ENCODE measurements around the gene SLC26A1. TPM values are rescaled to one million over a fixed set of nuclear protein-coding genes. Genes with fewer than 3 reads are reported as not detected.

Gene SLC26A1
- total RNA-seq, 1 experiment from 2014 or later: 0.85 TPM

DNA sequence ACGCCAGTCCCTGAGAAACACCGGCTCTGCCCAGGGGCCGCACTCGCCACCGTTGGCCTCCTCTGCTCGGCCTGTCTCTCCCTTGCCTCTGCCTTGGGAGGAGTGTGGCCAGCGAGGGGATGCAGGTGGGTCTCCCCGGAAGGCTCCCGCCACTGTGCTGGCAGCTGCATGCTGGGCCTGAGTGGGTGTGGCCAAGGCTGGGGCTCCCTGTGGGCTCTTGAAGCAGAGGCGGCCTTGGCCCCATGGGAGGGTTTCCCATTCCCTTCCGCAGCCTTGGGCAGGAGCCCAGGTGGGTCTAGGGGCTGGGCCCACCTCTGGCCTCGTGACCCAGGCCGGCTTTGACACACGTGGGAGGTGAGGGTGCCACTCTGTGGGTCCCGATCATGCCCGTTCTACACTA lies 37.4 kb upstream of the SLC26A1 start (continued):
- TF ChIP-seq HMGA2 (CRISPR knock-in tag; IDR thresholded peaks at IDR 0.05) (no peak), SP1 (CRISPR knock-in tag; conservative IDR thresholded peaks at IDR 0.05) (no peak), JAZF1 (CRISPR knock-in tag; IDR thresholded peaks at IDR 0.05) (no peak), ZBTB21 (CRISPR knock-in tag; IDR thresholded peaks at IDR 0.05; ENCODE audit: borderline replicate concordance) (no peak), CBFB (CRISPR knock-in tag; IDR thresholded peaks at IDR 0.05; ENCODE audit: low read depth) (no peak), NR2C2 (CRISPR knock-in tag; IDR thresholded peaks at IDR 0.05) (no peak), ZNF416 (CRISPR knock-in tag; IDR thresholded peaks at IDR 0.05) (no peak), FOXP1 (CRISPR knock-in tag; IDR thresholded peaks at IDR 0.05; ENCODE audit: borderline replicate concordance) (no peak), IRF2 (CRISPR knock-in tag; IDR thresholded peaks at IDR 0.05; ENCODE audit: borderline replicate concordance, low read depth) (no peak)
- TF ChIP-seq, protein P1, sequence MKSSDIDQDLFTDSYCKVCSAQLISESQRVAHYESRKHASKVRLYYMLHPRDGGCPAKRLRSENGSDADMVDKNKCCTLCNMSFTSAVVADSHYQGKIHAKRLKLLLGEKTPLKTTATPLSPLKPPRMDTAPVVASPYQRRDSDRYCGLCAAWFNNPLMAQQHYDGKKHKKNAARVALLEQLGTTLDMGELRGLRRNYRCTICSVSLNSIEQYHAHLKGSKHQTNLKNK (CRISPR knock-in tag; IDR thresholded peaks at IDR 0.05): no peak
- TF ChIP-seq, protein P2, sequence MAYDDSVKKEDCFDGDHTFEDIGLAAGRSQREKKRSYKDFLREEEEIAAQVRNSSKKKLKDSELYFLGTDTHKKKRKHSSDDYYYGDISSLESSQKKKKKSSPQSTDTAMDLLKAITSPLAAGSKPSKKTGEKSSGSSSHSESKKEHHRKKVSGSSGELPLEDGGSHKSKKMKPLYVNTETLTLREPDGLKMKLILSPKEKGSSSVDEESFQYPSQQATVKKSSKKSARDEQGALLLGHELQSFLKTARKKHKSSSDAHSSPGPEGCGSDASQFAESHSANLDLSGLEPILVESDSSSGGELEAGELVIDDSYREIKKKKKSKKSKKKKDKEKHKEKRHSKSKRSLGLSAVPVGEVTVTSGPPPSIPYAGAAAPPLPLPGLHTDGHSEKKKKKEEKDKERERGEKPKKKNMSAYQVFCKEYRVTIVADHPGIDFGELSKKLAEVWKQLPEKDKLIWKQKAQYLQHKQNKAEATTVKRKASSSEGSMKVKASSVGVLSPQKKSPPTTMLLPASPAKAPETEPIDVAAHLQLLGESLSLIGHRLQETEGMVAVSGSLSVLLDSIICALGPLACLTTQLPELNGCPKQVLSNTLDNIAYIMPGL (CRISPR knock-in tag; IDR thresholded peaks at IDR 0.05): no peak
- TF ChIP-seq, protein P3, sequence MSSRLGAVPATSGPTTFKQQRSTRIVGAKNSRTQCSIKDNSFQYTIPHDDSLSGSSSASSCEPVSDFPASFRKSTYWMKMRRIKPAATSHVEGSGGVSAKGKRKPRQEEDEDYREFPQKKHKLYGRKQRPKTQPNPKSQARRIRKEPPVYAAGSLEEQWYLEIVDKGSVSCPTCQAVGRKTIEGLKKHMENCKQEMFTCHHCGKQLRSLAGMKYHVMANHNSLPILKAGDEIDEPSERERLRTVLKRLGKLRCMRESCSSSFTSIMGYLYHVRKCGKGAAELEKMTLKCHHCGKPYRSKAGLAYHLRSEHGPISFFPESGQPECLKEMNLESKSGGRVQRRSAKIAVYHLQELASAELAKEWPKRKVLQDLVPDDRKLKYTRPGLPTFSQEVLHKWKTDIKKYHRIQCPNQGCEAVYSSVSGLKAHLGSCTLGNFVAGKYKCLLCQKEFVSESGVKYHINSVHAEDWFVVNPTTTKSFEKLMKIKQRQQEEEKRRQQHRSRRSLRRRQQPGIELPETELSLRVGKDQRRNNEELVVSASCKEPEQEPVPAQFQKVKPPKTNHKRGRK (CRISPR knock-in tag; IDR thresholded peaks at IDR 0.05; ENCODE audit: borderline replicate concordance): no peak

DNA sequence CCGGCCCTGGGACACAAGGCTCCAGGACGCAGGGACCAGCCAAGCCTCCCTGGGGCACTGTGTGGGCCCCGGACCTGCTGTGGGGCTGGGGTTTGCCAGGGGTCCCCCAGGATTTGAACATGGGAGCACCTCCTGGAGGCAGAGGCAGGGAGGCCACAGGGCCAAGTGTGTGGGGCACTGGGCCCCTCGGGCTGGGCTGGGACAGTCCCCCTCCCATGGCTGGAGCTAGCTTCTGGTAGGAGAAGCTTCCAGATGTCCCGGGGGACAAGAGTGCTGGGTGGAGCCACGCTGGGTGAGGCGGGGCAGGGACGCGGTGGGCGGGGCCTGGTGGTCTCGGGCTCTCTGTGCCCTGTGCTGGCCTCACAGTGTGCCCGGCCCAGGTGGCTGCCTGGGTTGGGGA lies 36.8 kb upstream of the SLC26A1 start:
- ChIA-PET POLR2A (no interaction called here), CTCF (interaction anchor here (1.2 kb wide), 1 partner anchor 20 kb away, joined by 3 read pairs; no protein-coding TSS in a partner anchor)
- H3K4me1 Mint-ChIP-seq: no peaks in the 10 kb centered on the region; the same call in 1 of the 2 replicates
- DNase-seq (ENCODE audit: low spot score) (peak; percentile 65), ATAC-seq (peak; percentile 74)
- no peak overlapping the region for H3K27ac Mint-ChIP-seq
- H3K36me3 Mint-ChIP-seq: peaks cover 12% of the 10 kb centered on the region
- no peaks in the 10 kb centered on the region for H3K27me3 Mint-ChIP-seq (ENCODE audit: low read depth)
- TF ChIP-seq, protein P4, sequence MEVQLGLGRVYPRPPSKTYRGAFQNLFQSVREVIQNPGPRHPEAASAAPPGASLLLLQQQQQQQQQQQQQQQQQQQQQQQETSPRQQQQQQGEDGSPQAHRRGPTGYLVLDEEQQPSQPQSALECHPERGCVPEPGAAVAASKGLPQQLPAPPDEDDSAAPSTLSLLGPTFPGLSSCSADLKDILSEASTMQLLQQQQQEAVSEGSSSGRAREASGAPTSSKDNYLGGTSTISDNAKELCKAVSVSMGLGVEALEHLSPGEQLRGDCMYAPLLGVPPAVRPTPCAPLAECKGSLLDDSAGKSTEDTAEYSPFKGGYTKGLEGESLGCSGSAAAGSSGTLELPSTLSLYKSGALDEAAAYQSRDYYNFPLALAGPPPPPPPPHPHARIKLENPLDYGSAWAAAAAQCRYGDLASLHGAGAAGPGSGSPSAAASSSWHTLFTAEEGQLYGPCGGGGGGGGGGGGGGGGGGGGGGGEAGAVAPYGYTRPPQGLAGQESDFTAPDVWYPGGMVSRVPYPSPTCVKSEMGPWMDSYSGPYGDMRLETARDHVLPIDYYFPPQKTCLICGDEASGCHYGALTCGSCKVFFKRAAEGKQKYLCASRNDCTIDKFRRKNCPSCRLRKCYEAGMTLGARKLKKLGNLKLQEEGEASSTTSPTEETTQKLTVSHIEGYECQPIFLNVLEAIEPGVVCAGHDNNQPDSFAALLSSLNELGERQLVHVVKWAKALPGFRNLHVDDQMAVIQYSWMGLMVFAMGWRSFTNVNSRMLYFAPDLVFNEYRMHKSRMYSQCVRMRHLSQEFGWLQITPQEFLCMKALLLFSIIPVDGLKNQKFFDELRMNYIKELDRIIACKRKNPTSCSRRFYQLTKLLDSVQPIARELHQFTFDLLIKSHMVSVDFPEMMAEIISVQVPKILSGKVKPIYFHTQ (CRISPR knock-in tag; IDR thresholded peaks at IDR 0.05): no peak
- no peaks in the 10 kb centered on the region for H3K9me3 Mint-ChIP-seq
- H3K4me3 Mint-ChIP-seq: no peak overlapping the region

DNA sequence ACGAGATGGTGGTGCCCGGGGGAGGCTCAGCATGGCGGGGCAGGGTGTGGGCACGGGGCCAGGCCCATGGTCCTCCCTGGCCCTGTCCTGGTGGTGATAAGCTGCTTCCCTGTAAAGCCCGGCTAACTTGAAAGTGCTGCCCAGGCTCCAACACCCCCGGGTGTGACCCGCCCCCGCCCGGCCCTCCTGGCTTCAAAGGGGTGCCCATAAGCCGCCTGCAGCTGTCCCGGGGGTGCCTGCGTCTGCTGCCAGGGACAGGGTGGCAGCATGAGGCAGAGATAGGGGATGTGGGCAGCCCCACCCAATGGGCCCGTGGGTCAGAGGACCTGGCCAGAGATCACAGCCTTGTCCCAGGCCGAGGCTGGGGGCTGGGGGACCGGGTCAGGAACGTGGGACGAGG lies 36.3 kb upstream of the SLC26A1 start:
- TF ChIP-seq FOXK1 (CRISPR knock-in tag; IDR thresholded peaks at IDR 0.05) (no peak), SOX15 (CRISPR knock-in tag; IDR thresholded peaks at IDR 0.05) (no peak), ZBTB21 (CRISPR knock-in tag; IDR thresholded peaks at IDR 0.05; ENCODE audit: borderline replicate concordance) (no peak), GABPB1 (CRISPR knock-in tag; IDR thresholded peaks at IDR 0.05) (no peak)
- no peak for ATAC-seq
- peaks cover 12% of the 10 kb centered on the region for H3K36me3 Mint-ChIP-seq
- no peak overlapping the region for H3K4me3 Mint-ChIP-seq
- no peak for DNase-seq (ENCODE audit: low spot score)
- POLR2A ChIA-PET: no interaction called here
- no peaks in the 10 kb centered on the region; the same call in 1 of the 2 replicates for H3K4me1 Mint-ChIP-seq
- H3K27ac Mint-ChIP-seq: no peak overlapping the region
- CTCF ChIA-PET: no interaction called here
- no peaks in the 10 kb centered on the region for H3K9me3 Mint-ChIP-seq
- no peaks in the 10 kb centered on the region for H3K27me3 Mint-ChIP-seq (ENCODE audit: low read depth)
